Stimulated activated CD8-positive, alpha-beta memory T cell treated with anti-CD3 and anti-CD28 coated beads, Interleukin-12 subunit alpha, Interleukin-12 subunit beta, amount 100 ng/mL, for 1 hour (primary cell): Measurements from ENCODE around the gene EPHA5.

Source experiments
- DNase-seq: peaks from one replicate; pipeline ENCODE4 v3.0.0-alpha.2; 2020; ENCODE audit warnings: low read depth

EPHA5 gene

DNA sequence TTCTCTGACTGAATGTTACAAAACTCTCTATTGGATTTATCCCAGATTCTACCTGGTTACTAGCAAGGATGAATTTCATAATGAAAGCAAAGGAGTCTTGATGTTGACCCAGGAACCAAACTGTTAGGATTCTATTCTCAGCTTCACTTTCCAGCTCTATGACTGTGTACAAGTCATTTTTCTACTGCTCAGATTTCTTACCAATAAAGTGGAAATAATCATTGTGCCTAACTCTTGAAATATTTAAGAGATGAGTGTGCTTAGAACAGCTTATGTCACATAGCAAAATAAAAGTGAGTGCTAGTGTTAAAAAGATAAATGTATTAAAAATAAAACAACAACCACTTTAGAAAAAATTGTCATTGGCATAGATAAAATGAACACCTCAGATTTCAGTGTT, 45.6 kb downstream of the EPHA5 start:
- DNase-seq, result no peak

DNA sequence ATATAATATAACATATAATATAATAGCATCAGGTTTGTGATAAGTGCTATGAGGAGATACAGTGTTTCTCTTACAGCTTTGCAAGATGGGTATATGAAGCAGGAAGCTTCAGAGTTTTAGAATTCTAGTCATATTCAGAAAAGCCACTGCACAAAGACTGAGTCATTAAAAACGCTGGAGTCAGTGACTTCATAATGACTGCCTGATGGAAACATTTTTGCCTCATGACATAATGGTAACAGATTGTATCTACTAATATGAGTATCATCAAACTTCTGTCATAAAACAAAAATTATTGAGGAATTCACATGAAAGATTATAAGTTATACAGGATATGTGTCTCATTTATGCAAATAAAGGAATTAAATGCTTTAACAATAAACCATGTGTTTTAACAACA, 46.8 kb downstream of the EPHA5 start:
- no peak for DNase-seq

DNA sequence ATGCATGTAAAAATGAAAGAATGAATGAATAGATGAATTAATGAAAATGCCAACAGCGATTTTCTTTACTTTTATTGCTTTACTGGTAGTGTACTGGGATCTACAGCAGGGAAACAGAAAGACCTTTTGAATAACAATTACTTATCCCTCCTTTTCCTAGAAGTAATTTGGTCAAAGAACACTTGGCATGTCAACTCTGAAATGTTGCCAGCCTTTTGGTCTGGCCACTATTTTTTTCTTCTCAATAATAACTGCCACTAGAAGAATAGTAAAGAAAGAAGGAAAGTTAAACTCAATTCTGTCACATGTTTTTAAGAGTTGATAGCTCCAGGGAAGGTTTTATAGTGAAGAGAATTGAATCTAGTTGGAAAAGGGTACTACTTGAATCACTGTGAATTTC, 52.9 kb downstream of the EPHA5 start:
- DNase-seq, result no peak

DNA sequence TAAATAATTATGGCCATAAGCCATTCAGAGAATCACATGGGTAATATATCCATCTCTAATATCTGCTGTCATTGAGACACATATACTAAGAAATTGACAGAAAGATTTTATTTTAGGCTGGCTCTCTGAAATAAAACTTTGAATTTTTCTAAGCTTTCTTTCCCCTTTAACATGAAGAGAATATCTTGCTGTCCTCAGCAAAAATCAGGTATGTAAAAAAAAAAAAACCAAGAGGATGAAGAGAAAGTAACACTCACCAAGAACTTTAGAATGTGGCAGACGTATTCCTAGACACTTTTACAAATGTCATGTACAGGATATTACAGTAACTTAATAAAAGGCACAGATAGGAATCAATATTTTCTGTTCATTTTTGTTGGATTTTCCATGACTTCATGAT, 65.8 kb downstream of the EPHA5 start:
- no peak for DNase-seq

DNA sequence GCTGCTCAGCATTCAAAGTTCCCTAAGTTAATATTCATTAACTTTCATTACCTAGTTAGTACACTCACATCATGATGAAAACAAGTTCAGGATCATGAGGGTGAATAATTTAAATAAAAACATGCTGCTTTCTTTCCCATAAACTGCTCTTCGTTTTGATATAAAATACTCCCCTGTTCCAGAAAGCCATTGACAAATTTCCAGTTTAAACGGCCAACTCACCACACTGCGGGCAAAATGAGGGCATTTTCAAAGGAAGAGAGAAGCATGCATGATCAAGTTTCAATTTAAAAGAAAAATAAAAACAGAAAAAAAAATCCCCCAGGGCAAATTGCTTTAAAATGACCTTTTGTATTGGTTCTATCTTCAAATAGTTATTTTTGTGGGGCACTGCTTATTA, 69.6 kb downstream of the EPHA5 start:
- no peak for DNase-seq

DNA sequence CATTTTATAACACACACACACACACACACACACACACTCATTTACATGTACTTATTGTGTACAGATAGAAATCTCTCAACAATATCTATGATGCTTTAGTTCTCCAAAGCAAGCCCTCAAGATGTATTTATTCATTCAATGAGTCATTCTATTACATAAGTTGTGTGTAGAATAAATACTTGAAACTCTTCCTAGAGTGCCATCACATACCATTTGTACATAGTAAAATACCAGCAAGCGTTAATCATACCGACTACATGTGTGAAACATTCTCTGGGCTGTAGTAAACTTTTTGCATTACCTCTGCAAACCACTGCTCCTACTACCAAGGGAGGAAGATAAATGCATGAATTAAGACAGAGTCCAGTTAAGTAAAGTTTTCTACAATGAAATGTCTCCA, 70.9 kb downstream of the EPHA5 start:
- no peak for DNase-seq

DNA sequence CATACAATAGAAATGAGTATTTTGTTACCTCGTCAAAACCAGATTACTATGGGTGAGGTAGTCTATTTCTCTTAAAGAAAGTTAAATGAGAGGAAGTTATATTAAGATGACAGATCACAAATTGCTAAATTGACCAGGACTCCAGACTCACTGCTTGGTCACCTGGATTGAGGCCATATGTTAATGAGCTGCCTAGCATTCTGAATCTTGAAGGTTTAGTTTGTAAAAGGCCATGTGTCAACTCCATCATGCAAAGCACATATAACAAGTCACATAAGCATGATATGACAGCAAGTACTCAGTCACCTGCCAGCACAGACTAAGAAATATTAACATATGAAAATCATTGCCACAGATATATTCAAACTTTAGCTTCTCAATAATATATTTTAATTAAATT, 72.6 kb downstream of the EPHA5 start:
- DNase-seq, result no peak

DNA sequence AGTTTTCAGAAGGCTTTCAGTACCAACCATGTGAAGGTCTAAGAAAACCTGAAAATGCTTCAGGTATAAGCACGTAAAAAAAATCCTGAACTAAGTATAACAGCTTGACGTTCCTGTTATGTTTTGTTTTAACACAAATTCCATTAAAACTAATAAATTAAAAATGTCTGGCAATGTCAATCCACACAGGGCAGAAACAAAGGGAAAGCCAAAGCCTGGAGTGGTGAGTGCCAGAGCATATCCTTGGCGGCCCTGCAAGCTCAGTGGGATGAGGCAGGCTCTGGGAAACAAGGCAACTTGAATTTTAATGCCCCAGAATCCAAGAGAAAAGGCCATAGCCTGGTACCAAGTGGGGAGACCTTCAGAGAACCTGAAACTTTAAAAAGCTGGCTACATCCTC, 78.2 kb downstream of the EPHA5 start:
- DNase-seq, result no peak

DNA sequence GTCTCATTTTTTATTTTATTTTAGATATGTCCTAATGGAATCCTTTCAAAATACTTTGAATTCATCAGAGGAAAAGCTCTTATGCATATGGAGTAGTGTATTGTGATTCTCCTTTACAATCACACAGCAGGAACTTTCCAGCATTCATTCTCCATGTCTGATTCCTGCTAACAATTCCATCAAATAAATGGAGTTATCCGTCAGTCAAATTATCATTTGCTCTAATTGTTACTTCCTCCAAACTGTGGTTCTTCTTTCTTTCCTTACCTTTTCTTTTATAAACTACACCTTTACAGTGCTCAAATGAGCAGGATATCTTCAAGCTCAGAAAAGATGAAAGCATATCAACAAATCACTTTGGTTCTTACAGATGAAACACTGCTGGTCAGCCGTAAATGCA, 80.4 kb downstream of the EPHA5 start:
- DNase-seq, result no peak

DNA sequence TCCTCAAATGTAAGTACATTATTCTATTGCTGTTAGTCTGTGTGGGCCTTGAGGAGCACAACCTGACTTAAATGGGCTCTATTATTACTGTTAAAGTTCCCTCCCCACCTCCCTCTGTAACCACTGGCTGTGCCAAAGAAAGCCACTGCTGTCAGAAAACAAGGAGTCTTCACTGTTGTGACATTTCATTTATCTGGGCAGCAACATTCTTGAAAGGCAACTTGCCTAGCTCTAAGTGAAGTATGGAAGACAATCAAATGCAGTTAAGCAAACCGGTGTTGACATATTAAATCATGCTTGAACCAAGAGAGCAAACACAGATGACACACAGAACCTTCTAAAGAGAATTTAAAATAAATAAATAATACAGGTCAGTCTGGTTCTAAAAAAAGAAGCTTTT, 81.0 kb downstream of the EPHA5 start:
- no peak for DNase-seq

DNA sequence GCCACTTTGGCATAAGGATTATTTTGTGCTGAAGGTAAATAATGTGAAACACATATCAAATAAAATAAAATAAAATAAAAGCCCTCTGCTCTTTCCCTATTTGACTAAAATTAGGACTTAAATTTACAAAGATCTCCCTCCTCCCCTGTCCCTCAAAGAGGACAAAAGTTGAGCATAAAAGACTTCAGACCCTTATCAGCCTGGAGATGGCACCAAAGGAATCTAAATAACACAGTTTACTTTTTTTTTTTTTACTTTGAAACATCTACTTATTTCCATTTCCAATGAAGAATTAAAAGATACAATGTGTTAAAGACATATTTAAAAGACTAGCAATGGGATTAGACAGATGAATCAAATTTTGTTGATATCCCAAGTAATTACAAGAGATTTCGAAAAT, 89.7 kb downstream of the EPHA5 start:
- no peak for DNase-seq

DNA sequence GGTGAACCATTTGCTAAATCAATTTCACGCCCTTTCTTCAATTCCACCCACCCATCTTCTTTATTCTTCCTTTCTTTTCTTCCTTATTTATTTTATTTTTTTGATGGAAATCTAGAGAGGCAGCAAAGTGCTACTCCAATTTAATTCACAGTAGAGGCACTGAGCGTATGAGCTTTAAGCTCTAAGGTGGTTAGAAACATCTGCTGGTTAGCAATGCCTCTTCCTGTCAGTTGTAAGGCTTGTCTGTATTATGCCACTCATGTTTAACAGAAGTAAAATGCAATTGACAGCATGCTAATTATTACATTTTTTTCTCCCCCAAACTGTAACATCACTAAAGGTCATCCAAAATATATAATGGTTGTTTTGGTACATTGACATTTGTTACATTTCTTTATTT, 103.8 kb downstream of the EPHA5 start:
- no peak for DNase-seq

DNA sequence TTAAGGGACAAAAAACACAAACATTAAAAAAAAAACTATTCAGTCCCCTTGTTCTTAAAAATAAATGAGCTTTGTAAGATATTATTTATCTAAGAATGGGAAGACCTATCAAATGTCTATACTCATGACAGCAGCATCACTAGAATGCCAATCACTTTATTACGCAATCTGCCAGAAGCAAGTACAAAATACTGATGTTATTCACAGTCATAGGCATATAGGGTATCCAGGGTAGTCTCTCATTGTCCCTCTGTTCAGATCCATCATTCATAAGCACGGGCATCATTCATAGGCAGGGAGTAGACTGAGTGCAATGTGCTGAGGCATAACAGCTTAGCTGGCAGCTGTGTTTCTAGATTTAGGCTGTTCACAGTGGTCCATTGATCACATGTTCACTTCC, 109.1 kb downstream of the EPHA5 start:
- DNase-seq, result no peak

DNA sequence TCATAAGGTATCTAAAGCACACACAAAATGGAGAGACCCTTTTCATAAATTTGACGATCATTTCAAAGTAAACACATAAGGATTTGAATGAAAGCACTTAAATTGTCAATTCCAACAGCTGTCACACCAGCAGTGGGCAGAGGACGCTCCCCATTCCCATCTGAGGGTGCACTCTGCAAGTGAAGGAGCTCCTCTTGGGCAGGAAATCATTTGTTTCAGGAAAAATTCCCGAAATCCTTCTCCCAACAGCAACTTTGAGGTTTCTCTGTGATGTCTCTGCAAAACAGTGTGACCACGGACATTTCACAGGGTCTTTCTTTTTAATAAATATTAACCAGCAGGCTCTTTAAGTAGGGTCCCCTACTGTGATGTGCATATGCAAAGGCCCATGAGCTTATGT, 111.0 kb downstream of the EPHA5 start:
- DNase-seq, result no peak

DNA sequence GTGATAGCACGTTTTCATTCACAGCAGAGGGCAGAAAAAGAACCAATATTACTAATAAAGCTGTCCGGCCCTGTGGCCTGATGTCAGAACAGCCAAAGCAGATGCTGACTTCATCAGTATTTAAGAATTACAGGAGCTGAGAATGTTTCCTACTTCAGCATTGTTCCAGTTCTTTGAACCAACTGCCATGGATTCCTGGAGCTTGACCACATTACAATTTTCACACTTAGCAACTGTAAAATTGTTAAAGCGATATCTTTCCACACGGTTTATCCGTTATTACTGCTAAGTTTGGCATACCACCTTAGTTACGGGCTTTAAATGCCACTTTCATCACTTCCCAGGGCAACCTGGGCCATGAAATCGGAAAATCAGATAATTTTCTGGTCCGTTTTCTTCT, 118.2 kb downstream of the EPHA5 start:
- no peak for DNase-seq

DNA sequence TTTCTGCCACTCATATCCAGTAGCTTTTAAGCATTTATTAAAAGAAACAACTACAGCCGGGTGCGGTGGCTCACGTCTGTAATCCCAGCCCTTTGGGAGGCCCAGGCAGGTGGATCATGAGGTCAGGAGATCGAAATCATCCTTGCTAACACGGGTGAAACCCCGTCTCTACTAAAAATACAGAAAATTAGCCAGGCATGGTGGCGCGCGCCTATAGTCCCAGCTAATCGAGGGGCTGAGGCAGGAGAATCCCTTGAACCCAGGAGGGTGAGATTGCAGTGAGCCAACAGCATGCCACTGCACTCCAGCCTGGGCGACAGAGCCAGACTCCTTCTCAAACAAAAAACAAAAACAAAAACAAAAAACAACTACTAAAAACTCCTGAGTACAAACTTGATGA, 119.8 kb downstream of the EPHA5 start:
- no peak for DNase-seq

DNA sequence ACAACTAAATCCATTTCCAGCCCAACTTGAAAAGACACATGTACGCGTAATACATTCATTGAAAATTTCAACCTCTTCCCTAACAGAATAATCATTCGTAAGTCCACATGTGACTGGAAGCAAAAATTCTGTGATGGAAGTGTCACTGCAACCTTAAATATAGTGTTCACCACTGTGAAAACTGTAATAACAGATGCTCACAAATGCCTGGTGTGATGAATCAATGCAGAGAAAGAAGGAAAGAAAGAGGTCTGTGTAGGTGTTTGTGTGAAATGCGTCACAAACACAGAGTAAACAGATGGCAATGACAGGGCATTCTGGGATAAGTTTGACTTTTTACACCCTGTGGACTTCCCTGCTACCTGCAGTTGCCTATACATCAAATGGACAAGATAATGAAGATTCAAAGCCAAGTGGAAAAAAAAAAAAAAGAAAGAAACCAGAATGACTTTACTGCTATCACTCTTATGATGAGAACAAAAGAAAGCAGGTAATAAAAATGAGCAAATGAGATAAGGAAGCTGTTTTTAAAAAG, 123.3 kb downstream of the EPHA5 start:
- no peak for DNase-seq

DNA sequence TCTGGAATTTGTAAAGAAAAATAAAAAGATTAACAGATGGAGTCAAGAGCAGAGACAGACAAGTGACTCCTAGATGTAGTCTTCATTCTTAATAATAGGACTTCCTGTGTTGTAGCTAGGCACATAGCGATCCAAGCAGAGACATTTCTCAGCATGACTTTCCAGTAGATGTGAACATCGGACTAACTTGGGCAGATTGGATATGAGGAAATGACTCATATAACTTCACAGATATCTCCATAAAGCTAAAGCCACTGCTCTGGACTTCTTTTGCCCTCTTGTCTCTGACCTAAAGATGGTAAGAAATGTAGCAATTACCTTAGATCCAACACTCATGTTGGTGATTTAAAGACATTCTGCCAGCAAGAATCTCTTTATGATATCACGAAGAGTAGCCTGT, 131.7 kb downstream of the EPHA5 start:
- DNase-seq, result no peak

DNA sequence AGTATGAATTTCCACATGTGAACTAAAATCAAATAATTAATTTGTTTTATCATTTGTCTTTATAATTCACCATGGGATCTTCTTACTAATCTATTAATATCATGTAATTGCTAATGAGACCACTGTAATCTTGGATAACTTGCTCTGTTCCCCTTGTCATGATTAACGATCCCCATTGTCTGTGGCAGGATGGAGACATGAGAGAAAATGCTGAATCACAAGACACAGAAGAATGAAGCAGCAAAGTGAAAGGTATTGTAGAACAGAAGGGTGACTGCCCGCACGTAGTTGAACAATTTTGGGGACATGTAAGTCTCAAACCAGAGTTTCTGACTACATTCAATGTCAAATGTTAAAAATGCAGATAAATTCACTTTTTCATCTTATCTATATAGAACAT, 135.2 kb downstream of the EPHA5 start:
- no peak for DNase-seq

DNA sequence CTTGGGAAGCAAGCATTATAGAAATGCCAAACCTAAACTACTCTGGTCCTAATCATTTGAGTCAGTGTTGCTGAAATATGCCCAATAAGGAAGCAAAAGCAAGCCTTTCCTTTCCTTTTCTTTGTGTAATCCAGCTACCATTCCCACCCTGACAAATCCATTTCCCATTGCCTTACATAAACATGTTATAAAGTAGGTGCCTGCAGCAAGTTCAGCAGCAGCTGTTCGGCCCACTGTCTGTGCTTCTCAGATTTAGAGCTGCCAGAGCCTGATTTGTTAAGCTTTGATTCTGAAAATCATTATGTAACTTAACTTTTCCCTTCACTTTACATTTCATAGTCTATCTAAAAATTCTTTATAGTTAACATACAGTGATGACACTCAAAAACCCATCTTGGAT, 148.6 kb downstream of the EPHA5 start:
- DNase-seq, result no peak

DNA sequence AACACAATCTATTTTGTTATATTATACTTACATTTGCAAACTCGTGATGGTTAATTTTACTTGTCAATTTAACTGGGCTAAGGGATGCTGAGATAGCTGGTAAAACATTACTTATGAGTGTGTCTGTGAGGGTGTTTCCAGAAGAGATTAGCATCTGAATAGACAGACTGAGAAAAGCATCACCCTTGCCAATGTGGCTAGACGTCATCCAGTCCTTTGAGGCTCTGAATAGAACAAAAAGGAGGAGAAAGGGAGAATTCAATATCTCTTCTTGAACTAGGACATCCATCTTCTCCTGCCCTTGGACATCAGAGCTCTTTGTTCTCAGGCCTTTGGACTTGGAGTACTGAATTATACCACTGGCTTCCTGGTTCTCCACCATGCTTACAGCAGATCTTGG, 154.6 kb downstream of the EPHA5 start:
- no peak for DNase-seq

DNA sequence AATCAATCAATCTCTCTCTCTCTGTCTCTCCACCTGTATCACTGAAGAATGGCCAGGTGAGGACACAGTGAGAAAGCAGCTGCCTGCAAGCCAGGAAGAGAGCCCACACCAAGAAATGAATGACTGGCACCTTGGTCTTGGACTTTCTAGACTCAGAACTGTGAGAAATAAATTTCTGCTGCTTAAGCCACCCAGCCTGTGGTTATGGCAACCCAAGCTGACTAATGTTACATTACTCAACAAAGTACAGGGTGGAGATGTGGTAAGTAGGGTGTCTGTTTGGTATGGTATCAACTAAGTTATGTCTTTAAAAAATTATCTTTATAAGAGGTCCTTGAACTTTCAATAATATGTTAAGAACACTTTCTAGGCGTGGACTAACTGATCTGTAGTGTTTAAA, 159.3 kb downstream of the EPHA5 start:
- DNase-seq, result no peak

DNA sequence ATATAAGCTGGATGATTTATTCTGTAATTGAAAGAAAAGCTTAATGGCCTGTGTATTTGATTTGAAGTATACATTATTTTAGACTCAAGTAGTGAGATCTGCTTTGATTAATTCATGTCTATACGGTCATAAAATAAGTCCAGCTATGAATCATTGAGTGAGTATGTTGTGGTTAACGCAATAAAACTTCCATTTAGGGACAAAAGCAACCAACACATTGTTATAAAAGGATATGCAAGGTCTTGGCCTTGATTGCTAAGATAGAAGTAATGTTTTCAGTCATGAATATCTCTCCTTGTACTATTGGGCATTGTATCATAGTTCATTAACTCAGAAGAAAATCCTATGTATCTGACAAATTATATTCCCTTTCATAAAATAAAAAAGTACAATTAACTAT, 162.1 kb downstream of the EPHA5 start:
- no peak for DNase-seq

DNA sequence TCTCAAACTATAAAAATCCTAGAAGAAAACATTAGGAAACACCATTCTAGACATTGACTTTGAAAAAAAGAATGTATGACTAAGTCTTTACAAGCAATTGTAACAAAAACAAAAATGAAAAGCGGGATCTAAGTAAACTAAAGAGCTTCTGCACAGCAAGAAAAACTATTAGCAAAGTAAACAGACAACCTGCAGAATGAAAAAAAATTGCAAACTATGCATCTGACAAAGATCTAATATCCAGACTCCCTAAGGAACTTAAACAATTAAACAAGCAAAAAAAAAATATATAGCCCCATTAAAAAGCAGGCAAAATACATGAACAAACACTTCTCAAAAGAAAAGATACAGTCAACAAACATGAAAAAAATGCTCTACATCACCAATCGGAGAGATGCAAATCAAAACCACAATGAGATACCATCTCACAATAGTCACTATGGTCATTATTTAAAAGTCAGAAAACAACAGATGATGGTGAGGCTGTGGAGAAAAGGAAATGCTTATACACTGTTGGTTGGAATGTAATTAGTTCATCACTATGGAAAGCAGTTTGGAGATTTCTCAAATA, 168.1 kb downstream of the EPHA5 start:
- DNase-seq, result no peak

DNA sequence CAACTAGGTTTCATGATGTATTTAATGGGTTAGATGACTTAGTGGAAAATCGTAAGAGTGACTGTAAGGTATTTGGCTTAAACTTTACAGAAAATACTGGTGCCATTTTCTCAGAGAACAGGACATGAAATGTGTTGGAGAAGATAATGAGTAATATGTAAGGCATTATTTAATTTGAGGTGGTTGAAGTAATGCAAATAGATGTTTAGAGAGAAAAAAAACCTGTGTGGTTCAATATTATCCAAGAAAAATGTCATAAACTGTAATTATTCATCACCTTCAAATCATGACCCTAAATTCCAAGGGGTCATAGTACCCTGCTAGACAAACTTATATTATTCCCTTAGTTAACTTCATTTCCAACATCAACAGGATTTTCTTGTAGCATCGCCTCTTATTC, 171.7 kb downstream of the EPHA5 start:
- no peak for DNase-seq
